Ishikawa (cell line): ENCODE measurements around the gene CEP63.

ENCODE experiments used
- CREB1 ChIP-seq: IDR thresholded peaks from 2 replicates; pipeline ENCODE4 v1.6.1; 2012; ENCODE audit warnings: low read depth
- EGR1 ChIP-seq: IDR thresholded peaks from 2 replicates; pipeline ENCODE4 v1.6.1; 2012
- FOXM1 ChIP-seq: IDR thresholded peaks from 2 replicates; pipeline ENCODE4 v1.6.1; 2012; ENCODE audit warnings: low read depth, borderline replicate concordance
- RAD21 ChIP-seq: IDR thresholded peaks from 2 replicates; pipeline ENCODE4 v1.6.1; 2012; ENCODE audit warnings: low read depth
- TAF1 ChIP-seq: IDR thresholded peaks from 2 replicates; pipeline ENCODE4 v1.6.1; 2012; ENCODE audit warnings: low read depth, mild to moderate bottlenecking
- TCF12 ChIP-seq: IDR thresholded peaks from 2 replicates; pipeline ENCODE4 v1.6.1; 2012; ENCODE audit warnings: low read depth
- YY1 ChIP-seq: IDR thresholded peaks from 2 replicates; pipeline ENCODE4 v1.6.1; 2012; ENCODE audit warnings: low read depth

DNA sequence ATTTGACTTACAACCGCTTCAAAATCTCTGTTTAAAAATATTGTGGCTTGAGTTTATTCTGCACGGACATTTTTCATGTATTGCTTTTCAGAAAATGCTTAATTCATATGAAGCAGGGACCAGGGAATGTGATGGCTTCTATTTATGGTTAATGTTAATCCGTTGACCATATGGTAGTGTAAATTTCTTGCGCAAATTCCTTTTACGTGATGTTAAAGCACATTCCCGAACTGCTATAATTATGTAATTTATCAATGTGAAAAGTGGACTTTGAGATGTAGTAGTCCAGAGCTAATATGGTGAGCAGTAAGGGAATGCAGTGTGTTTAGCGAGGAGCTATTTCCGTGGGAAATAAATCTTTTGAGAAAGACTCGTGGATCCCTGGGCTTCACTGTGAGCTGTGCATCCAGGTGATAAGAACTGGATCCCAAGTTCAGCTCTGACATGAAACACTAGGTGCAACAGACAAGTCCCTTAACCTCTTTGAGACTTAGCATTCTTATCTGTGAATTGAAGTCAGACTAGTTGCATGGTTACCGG is 27.4 kb upstream of the CEP63 start:
- TF ChIP-seq RAD21 = no peak
- no peak for TF ChIP-seq TCF12
- no peak for TF ChIP-seq YY1
- TF ChIP-seq CREB1 = no peak
- no peak for TF ChIP-seq FOXM1
- no peak for TF ChIP-seq EGR1
- TF ChIP-seq TAF1 = no peak
